Melanocyte of skin (primary cell): Measurements from ENCODE around the gene DDX6. TPM values are rescaled to one million over a fixed set of nuclear protein-coding genes. Genes with fewer than 3 reads are reported as not detected.

ENCODE experiments used
- small RNA-seq, 2 donors: library from RNA; depleted of rRNA; stranded (forward); fragments of <200 nt; gene quantifications; one replicate each; pipeline ENCODE3, GENCODE V24; 2012
- total RNA-seq, 2 donors: library from RNA; depleted of rRNA; stranded (reverse); fragments of >200 nt; gene quantifications; 2 replicates each; pipeline ENCODE4 v1.2.3, GENCODE V29; 2012

Gene DDX6
- 10 to 100 TPM; 73.3 to 74.7 TPM for total RNA-seq

GRCh38 chr11:118791111-118791960 lies at the start of gene DDX6:
Gene DDX6 (minus strand): TSS chr11:118791164. CDS start chr11:118786251, 4,913 bp downstream.

Small RNA genes lying within 50 kb of the gene (small RNA-seq; reads per million reads assigned to genes)
- 0 reads per million in 2 donors for gene AP004609.2
- 0 reads per million in 2 donors for gene RF00019
- 0 reads per million in 2 donors for gene RNU6-376P

Other genes starting within 250 kb of the DDX6 start
- 10 to 100 TPM; 22.4 to 28.0 TPM for gene IFT46, start 225.2 kb downstream of the DDX6 start, total RNA-seq
- 10 to 100 TPM; 71.6 to 95.9 TPM for gene ARCN1, start 218.8 kb downstream of the DDX6 start, total RNA-seq
- gene PHLDB1, start 183.5 kb downstream of the DDX6 start, total RNA-seq: 10 to 100 TPM; 32.0 to 33.3 TPM
- not detected for gene TREH, start 111.5 kb downstream of the DDX6 start, total RNA-seq
- gene CXCR5, start 92.7 kb upstream of the DDX6 start, total RNA-seq: not detected
- gene BCL9L, start 134.8 kb upstream of the DDX6 start, total RNA-seq: 10 to 100 TPM in 1 of 2 donors, 1 to 10 TPM in 1; 6.9 to 10.7 TPM
- gene UPK2, start 165.1 kb upstream of the DDX6 start, total RNA-seq: not detected
- gene FOXR1, start 180.6 kb upstream of the DDX6 start, total RNA-seq: not detected
- gene CENATAC, start 207.0 kb upstream of the DDX6 start, total RNA-seq: 10 to 100 TPM; 18.6 to 28.2 TPM
- gene RPS25, start 227.2 kb upstream of the DDX6 start, total RNA-seq: 100 to 1,000 TPM; 853 to 862 TPM
- gene TRAPPC4, start 227.6 kb upstream of the DDX6 start, total RNA-seq: 100 to 1,000 TPM in 1 of 2 donors, 10 to 100 TPM in 1; 56.8 to 101 TPM
- gene SLC37A4, start 239.7 kb upstream of the DDX6 start, total RNA-seq: 10 to 100 TPM; 24.1 to 35.0 TPM